WTC11 (cell line): ENCODE results near the gene C10orf95.

Experiments used
- FOXJ3 ChIP-seq: sonication (generic); formaldehyde crosslinking; IDR thresholded peaks from 2 replicates; pipeline ENCODE4 v1.9.0; 2021; ENCODE audit warnings: missing genetic modification reagents, mild to moderate bottlenecking, borderline replicate concordance
- FOXK1 ChIP-seq: sonication (generic); formaldehyde crosslinking; IDR thresholded peaks from 2 replicates; pipeline ENCODE4 v1.8.0; 2022; ENCODE audit warnings: mild to moderate bottlenecking, moderate library complexity, missing genetic modification reagents
- MXD4 ChIP-seq: fragments of 250-450 bp; sonication (Bioruptor Pico); IDR thresholded peaks from 2 replicates; pipeline ENCODE4 v1.8.0; 2021; ENCODE audit warnings: mild to moderate bottlenecking, moderate library complexity, borderline replicate concordance
- TEAD1 ChIP-seq: sonication (generic); formaldehyde crosslinking; IDR thresholded peaks from 2 replicates; pipeline ENCODE4 v1.8.0; 2022; ENCODE audit warnings: mild to moderate bottlenecking, missing genetic modification reagents
- TEAD4 ChIP-seq: sonication (generic); formaldehyde crosslinking; IDR thresholded peaks from 2 replicates; pipeline ENCODE4 v1.8.0; 2022; ENCODE audit warnings: mild to moderate bottlenecking, missing genetic modification reagents
- ZNF317 ChIP-seq: sonication (generic); formaldehyde crosslinking; IDR thresholded peaks from 2 replicates; pipeline ENCODE4 v1.8.1; 2023; ENCODE audit warnings: low read depth, mild to moderate bottlenecking, moderate library complexity, missing genetic modification reagents, borderline replicate concordance
- TF ChIP-seq, protein P1 (sequence below): fragments of 200-600 bp; IDR thresholded peaks from 2 replicates; pipeline ENCODE4 v1.8.0; 2022; ENCODE audit warnings: antibody characterized with exemption
- TF ChIP-seq, protein P2 (sequence below): sonication (generic); formaldehyde crosslinking; IDR thresholded peaks from 2 replicates; pipeline ENCODE4 v1.8.1; 2023; ENCODE audit warnings: mild to moderate bottlenecking, missing genetic modification reagents, moderate library complexity
- TF ChIP-seq, protein P3 (sequence below): sonication (generic); formaldehyde crosslinking; conservative IDR thresholded peaks from 2 replicates; pipeline ENCODE4 v1.8.1; 2022; ENCODE audit warnings: mild to moderate bottlenecking, missing genetic modification reagents
- TF ChIP-seq, protein P4 (sequence below): sonication (generic); formaldehyde crosslinking; IDR thresholded peaks from 2 replicates; pipeline ENCODE4 v1.8.0; 2022; ENCODE audit warnings: mild to moderate bottlenecking, missing genetic modification reagents
- TF ChIP-seq, protein P5 (sequence below): sonication (generic); formaldehyde crosslinking; IDR thresholded peaks from 2 replicates; pipeline ENCODE4 v1.8.0; 2023; ENCODE audit warnings: mild to moderate bottlenecking, missing genetic modification reagents
- TF ChIP-seq, protein P6 (sequence below): sonication (generic); formaldehyde crosslinking; IDR thresholded peaks from 2 replicates; pipeline ENCODE4 v1.8.1; 2022; ENCODE audit warnings: low read depth, missing genetic modification reagents, borderline replicate concordance

DNA sequence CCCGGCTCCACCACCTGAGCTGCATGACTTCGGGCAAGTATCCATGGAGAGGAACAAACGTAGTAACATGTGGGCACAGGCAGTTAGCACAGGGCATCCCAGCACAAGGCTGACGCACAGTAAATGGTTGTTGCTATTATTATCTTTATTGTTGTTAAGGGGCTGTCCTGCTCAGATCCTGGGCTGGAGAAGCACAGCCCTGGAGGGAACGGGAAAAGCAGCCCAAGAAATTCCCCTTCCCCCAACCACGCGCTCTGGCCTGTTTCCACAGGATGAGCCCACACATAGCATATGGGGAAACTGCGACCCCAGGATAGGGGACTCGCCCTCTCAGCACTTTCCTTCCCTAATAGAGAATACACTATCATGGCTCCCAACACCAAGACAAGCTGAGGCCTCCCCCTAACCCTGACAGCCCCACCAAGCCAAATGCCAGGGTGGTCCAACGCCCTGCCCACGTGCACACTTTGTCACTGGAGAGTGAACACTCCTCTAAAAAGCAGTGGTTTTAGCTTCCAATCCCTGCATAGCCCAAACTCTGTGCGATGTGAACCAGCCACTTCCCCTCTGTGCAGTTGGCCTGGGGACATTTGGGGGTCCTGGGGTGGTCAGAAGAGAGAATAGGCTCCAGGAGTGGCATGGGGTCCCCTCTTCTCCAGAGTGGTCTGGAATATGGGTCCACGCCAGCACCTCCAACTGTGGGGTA lies 43.8 kb downstream of the C10orf95 start:
- TF ChIP-seq, protein P1, sequence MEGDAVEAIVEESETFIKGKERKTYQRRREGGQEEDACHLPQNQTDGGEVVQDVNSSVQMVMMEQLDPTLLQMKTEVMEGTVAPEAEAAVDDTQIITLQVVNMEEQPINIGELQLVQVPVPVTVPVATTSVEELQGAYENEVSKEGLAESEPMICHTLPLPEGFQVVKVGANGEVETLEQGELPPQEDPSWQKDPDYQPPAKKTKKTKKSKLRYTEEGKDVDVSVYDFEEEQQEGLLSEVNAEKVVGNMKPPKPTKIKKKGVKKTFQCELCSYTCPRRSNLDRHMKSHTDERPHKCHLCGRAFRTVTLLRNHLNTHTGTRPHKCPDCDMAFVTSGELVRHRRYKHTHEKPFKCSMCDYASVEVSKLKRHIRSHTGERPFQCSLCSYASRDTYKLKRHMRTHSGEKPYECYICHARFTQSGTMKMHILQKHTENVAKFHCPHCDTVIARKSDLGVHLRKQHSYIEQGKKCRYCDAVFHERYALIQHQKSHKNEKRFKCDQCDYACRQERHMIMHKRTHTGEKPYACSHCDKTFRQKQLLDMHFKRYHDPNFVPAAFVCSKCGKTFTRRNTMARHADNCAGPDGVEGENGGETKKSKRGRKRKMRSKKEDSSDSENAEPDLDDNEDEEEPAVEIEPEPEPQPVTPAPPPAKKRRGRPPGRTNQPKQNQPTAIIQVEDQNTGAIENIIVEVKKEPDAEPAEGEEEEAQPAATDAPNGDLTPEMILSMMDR = no peak
- TF ChIP-seq FOXK1 (CRISPR knock-in tag) = no peak
- no peak for TF ChIP-seq TEAD1
- TF ChIP-seq, protein P2, sequence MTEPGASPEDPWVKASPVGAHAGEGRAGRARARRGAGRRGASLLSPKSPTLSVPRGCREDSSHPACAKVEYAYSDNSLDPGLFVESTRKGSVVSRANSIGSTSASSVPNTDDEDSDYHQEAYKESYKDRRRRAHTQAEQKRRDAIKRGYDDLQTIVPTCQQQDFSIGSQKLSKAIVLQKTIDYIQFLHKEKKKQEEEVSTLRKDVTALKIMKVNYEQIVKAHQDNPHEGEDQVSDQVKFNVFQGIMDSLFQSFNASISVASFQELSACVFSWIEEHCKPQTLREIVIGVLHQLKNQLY (CRISPR knock-in tag) = no peak
- TF ChIP-seq, protein P3, sequence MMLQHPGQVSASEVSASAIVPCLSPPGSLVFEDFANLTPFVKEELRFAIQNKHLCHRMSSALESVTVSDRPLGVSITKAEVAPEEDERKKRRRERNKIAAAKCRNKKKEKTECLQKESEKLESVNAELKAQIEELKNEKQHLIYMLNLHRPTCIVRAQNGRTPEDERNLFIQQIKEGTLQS (CRISPR knock-in tag) = no peak
- TF ChIP-seq ZNF317 = no peak
- TF ChIP-seq, protein P4, sequence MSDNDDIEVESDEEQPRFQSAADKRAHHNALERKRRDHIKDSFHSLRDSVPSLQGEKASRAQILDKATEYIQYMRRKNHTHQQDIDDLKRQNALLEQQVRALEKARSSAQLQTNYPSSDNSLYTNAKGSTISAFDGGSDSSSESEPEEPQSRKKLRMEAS (CRISPR knock-in tag) = no peak
- TF ChIP-seq, protein P5, sequence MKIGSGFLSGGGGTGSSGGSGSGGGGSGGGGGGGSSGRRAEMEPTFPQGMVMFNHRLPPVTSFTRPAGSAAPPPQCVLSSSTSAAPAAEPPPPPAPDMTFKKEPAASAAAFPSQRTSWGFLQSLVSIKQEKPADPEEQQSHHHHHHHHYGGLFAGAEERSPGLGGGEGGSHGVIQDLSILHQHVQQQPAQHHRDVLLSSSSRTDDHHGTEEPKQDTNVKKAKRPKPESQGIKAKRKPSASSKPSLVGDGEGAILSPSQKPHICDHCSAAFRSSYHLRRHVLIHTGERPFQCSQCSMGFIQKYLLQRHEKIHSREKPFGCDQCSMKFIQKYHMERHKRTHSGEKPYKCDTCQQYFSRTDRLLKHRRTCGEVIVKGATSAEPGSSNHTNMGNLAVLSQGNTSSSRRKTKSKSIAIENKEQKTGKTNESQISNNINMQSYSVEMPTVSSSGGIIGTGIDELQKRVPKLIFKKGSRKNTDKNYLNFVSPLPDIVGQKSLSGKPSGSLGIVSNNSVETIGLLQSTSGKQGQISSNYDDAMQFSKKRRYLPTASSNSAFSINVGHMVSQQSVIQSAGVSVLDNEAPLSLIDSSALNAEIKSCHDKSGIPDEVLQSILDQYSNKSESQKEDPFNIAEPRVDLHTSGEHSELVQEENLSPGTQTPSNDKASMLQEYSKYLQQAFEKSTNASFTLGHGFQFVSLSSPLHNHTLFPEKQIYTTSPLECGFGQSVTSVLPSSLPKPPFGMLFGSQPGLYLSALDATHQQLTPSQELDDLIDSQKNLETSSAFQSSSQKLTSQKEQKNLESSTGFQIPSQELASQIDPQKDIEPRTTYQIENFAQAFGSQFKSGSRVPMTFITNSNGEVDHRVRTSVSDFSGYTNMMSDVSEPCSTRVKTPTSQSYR (CRISPR knock-in tag) = no peak
- TF ChIP-seq TEAD4 (CRISPR knock-in tag) = no peak
- no peak for TF ChIP-seq MXD4 (CRISPR knock-in tag)
- TF ChIP-seq FOXJ3 (CRISPR knock-in tag) = no peak
- TF ChIP-seq, protein P6, sequence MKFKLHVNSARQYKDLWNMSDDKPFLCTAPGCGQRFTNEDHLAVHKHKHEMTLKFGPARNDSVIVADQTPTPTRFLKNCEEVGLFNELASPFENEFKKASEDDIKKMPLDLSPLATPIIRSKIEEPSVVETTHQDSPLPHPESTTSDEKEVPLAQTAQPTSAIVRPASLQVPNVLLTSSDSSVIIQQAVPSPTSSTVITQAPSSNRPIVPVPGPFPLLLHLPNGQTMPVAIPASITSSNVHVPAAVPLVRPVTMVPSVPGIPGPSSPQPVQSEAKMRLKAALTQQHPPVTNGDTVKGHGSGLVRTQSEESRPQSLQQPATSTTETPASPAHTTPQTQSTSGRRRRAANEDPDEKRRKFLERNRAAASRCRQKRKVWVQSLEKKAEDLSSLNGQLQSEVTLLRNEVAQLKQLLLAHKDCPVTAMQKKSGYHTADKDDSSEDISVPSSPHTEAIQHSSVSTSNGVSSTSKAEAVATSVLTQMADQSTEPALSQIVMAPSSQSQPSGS = no peak
